Hepatic stellate cell (primary cell): Measurements from ENCODE around the gene KANSL1.
A peak's percentile ranks its signal among the peaks of the same experiment; 100 is the strongest.
"Not testable (repeated sequence)": the region's sequence is repeated elsewhere in the genome, so short reads cannot be mapped to it uniquely, and the experiment has no call there.

Source experiments
- DNase-seq: peaks from one replicate; pipeline ENCODE4 v3.0.0; 2011; ENCODE audit warnings: low spot score

The KANSL1 gene, protein sequence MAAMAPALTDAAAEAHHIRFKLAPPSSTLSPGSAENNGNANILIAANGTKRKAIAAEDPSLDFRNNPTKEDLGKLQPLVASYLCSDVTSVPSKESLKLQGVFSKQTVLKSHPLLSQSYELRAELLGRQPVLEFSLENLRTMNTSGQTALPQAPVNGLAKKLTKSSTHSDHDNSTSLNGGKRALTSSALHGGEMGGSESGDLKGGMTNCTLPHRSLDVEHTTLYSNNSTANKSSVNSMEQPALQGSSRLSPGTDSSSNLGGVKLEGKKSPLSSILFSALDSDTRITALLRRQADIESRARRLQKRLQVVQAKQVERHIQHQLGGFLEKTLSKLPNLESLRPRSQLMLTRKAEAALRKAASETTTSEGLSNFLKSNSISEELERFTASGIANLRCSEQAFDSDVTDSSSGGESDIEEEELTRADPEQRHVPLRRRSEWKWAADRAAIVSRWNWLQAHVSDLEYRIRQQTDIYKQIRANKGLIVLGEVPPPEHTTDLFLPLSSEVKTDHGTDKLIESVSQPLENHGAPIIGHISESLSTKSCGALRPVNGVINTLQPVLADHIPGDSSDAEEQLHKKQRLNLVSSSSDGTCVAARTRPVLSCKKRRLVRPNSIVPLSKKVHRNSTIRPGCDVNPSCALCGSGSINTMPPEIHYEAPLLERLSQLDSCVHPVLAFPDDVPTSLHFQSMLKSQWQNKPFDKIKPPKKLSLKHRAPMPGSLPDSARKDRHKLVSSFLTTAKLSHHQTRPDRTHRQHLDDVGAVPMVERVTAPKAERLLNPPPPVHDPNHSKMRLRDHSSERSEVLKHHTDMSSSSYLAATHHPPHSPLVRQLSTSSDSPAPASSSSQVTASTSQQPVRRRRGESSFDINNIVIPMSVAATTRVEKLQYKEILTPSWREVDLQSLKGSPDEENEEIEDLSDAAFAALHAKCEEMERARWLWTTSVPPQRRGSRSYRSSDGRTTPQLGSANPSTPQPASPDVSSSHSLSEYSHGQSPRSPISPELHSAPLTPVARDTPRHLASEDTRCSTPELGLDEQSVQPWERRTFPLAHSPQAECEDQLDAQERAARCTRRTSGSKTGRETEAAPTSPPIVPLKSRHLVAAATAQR (N-terminal part only)

DNA sequence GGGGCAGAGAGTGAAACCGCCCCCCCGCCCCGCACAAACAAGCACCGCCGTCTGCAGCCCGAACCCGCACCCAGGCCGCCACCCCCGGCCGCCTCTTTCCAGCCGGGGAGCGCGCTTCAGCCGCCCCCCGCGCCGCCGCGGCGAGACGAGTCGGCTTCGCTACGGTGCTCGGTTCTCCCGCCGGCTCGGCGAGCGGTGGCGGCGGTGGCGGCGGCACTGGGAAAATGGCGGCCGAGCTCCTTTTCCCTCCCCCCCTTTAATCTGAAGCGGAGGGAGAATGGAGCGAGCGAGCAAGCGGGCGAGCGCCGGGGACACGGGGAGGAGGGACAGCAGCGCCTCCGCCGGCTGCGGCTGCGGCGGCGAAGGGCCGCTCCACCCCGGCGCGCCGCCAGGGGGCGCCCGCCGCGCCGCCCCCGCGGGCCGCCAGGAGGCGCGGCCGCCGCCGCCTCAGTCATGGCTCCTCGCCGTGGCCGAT, at the start of gene KANSL1:
TSS of gene KANSL1 (minus strand) at position 279 of the 475 bp plus-strand sequence. CDS start 21,286 bp downstream, outside the sequence.
- DNase-seq: peak; percentile 95

DNA sequence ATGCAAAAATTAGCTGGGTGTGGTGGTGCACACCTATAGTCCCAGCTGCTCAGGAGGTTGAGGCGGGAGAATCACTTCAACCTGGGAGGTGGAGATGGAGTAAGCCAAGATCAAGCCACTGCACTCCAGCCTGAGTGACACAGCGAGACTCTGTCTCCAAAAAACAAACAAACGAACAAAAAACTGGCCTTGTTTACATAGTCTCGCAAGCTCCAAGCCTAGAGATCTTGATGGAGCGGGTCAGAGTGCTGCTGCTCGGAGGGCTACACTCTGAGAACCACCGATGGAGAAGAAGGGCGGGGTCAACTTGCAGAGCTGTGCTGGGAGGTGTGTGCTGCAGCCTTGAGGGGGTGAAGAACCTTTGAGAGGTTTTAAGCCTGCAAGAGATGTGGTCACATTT, 38.1 kb upstream of the KANSL1 start:
- DNase-seq: not testable (repeated sequence)

DNA sequence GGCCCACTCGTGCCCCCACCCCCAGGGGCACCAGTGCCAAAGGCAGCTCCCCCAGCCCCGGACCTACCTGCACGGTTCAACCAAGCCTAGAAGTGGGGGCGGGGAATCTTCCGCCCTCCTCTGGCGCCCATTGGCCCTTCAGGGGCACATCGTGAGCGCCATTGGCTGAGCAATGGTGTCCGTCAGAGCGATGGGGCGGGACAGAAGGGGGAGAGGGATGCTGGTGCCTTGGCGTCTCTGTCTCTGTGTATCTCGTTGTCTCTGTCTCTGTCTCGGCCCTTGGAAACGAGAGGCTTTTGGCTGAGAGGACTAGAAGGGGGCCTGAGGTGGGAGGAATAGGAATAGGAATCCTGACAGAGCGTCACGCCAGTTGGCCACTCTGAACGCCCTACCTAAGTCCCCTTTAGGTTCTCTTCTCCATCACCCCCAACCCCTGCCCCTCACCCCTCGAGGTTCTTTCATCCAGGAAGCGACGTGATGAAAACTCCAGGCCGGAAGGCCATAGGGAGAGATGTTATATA, 32.1 kb upstream of the KANSL1 start:
- DNase-seq: peak; percentile 98

DNA sequence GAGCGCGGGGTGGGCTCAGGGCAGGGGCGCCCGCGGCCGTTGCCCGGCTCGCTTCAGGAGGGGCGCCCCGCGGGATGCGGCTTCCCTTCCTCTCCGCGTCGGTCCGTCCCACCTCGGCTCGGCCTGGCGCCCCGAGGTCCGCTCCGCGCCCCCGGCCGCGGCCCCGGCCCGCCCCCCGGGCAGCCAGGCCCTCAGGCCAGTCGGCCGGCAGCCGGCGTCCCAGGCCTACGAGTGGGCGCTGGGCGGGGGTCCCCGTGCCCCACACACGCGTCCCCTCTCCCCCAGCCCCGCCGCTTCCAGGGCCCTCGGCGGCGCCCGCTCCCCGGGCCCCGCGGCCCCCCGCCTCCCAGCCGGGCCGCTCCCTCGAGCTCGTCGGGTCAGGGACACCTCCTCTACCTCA, 31.6 kb upstream of the KANSL1 start:
- DNase-seq: not testable (repeated sequence)

DNA sequence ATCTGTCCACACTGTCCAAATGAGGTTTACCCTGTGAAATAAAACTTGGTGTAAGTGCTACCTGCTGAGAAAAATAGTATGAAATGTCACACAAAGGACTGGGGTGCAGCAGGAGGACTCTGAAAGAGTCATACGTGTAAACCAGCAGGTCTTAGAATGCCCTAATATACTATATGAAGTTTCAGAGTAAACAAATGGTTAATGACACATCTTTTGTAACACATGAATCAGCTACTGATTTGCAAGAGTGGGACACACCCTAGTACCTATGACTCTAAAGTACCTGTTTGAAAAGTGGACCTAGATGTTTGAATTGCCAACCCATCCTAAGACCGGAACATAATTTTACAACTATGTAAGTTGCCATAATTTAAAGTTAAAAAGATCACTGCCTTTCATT, 29.8 kb upstream of the KANSL1 start:
- DNase-seq: not testable (repeated sequence)

DNA sequence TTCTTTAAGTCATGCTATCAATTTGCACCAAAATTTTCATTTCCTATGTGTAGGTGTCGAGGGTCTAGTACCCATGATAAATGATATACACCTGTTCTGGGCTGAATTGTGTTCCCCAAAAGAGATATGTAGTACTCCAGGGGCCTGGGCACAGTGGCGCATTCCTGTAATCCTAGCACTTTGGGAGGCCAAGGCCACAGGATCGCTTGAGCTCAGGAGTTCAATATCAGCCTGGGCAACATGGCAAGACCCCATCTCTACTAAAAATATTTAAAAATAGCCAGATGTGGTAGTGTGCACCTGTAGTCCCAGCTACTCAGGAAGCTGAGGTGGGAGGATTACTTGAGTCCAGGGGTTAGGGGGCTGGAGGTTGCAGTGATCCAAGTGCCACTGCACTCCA, 23.5 kb upstream of the KANSL1 start:
- no peak for DNase-seq

DNA sequence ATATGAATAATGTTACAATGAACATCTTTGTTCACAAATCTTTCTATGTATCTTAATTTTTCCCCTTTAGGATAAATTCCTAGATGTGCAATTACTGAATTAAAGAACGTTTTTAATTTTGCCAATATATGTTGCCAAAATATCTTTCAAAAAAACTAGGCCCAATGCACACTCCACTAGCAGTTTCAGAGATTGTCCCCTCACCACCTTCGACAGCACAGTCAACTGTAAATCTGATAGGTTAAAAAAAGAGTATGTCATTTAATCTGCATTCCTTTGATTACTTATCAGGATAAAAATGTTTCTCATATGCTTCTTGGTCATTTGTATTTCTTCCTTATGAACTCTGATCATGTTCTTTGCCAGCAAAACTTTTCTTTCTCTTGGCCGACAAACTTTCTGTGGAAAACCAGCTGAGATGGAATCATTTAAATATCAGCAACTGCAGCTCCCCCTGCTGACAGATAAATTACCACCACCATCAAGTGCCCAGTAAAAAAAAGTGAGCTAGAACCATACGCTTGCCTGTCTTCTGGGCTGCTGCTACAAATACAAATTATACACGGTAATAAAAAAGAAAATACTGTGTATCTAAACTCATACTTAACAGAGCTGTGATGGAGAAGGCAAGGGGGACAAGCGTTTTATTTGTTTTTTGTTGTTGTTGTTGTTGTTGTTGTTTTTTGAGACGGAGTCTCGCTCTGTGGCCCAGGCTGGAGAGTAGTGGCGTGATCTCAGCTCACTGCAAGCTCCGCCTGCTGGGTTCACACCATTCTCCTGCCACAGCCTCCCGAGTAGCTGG, 19.6 kb upstream of the KANSL1 start:
- peak; percentile 83 for DNase-seq

DNA sequence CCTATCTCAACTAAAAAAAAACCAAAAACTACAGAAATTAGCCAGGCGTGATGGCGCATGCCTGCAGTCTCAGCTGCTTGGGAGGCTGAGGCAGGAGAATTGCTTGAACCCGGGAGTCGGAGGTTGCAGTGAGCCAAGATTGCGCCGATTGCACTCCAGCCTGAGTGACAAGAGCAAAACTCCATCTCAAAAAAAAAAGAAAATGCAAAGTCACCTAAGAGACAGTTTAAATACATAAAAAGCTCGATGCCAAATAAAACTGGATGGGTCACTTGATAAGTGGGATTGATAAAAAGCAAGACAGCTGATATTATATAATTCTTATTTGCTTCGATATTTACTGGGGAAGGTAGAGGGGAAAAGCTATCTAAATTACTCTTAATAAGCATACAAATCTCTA, 15.8 kb upstream of the KANSL1 start:
- no peak for DNase-seq

DNA sequence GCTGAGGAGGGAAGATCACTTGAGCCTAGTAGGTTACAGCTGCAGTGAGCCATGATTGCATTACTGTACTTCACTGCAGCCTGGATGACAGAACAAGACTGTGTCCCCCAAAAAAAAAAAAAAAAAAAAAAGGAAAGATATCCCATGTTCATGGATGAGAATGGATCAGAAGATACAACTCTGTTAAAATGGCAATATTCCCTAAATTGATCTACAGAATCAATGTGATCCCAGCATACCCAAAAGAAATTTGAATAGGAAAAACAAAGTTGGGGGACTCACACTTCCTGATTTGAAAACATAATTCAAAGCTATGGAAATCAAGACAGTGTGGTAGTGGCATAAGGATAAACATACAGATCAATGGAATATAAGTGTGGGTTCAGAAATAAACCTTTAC, 12.7 kb upstream of the KANSL1 start:
- no peak for DNase-seq

DNA sequence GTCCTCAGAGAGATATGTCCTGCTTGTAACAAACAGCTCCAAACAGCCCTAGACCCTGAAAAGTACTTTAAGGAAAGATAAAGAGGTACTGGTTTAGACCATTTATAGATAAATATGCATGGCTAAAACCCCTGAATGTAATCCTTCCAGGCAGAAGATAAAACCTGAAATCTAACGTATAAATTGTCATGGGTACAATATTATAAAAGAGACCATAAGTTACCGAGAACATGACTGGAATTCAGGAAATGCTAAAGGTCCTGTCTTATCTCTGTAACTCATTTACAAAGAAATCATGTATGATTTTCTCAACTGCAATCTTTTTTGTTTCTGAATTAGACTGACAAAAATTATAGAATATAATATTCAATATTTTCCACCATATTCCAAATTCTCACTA, 9.2 kb upstream of the KANSL1 start:
- DNase-seq: no peak

DNA sequence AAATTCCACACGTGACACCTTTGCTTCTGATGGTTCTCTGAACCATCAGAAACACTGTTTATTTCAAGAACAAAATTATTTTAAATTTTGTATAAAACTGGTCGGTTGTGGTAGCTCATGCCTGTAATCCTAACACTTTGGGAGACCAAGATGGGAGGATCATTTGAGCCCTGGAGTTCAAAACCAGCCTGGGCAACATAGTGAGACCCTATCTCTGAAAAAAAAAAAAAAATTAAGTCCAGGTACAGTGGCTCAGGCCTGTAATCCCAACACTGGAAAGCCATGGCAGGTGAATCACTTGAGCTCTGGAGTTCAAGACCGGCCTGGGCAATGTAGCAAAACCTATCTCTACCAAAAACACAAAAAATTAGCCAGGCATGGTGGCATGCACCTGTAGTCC, 8.3 kb upstream of the KANSL1 start:
- no peak for DNase-seq

DNA sequence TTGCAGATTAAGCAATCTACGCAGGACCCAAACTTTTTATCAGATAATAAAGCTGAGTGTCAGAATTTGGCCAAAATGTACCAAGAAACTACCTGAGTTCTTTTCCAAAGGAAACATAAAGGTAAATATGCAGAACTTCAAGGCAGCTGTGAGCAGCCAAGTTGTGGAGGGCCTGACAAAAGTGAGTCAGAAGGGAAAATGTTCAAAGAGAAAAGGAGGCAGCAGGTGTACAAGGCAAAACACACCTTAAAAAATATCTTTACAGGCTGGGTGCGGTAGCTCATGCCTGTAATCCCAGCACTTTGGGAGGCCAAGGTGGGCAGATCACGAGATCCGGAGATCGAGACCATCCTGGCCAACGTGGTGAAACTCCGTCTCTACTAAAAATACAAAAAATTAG, 7.0 kb upstream of the KANSL1 start:
- DNase-seq: no peak

DNA sequence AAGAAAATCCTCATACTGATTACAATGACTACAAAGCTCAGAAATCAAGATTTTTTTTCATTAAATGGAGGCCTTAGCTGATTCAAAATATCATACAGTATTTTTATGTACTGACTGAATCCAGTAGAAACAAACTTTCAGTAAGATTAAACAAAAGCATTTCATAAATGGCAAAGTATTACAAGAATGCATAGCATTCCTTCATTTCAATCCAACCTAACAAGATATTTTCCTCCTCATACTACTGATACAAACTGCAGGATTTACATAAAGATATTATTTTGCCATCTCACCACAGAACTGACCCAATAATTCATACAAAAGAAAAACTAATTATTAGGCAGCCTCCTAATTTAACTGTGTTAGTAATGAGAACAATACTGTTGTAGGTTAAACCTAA, 6.2 kb upstream of the KANSL1 start:
- peak; percentile 38 for DNase-seq

DNA sequence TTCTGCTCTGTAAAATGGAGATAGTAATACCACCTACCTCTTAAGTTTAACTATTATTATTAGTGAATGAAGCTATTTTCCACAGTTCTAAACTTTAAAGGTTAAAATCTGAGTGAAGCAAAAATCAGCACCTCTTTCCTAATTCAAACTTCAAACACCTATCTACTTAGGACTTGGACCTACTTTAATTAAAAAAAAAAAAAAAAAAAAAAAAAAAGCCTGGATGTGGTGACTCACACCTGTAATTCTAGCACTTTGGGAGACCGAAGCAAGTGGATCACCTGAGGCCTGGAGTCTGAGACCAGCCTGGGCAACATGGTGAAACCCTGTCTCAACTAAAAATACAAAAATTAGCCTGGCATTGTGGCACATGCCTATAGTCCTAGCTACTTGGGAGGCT, 5.0 kb upstream of the KANSL1 start:
- DNase-seq: no peak

DNA sequence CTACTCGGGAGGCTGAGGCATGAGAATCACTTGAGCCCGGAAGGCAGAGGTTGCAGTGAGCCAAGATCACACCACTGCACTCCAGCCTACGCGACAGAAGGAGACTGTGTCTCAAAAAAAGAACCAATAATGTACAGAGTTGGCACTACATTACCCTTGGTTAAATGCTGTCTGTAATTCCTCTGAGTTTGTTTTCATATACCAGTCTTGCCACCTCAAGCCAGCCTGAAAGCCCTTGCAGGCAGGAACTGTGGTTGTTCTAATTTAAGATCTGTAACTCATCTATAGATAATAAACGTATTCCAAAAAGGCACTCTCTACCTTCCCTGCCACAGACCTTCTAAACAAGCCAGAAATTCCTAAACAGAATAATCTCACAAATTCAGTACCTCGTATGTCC, 4.3 kb upstream of the KANSL1 start:
- DNase-seq: no peak

DNA sequence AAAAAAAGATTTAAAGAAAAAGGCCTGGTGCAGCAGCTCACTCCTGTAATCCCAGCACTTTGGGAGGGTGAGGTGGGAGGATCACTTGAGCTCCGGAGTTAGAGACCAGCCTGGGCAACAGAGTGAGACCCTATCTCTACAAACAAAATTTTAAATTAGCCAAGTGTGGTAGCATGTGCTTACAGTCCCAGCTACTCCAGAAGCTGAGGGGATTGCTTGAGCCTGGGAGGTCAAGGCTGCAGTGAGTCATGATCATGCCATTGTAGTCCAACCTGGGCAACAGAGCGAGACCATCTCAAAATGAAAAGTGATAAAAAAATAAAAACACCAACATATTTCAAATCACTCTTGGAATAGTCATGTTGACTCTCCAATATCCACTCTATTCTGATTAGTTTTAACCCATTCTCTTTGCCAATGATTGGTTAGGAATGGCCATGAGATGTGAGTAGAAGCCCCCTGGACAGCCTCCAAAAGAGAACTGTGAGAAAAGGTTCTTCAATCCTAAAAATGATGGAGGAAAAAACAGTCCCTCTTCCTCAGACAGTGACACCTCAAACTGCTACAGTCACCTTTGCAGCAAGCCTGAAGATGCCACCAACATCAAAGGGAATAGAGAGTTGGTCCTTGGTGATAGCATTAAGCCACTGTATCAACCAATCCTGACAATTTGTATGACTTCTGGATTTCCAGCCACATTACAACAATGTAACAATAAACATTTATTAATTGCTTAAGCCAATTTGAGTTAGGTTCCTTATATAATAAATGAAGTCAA, 2.9 kb upstream of the KANSL1 start:
- no peak for DNase-seq

DNA sequence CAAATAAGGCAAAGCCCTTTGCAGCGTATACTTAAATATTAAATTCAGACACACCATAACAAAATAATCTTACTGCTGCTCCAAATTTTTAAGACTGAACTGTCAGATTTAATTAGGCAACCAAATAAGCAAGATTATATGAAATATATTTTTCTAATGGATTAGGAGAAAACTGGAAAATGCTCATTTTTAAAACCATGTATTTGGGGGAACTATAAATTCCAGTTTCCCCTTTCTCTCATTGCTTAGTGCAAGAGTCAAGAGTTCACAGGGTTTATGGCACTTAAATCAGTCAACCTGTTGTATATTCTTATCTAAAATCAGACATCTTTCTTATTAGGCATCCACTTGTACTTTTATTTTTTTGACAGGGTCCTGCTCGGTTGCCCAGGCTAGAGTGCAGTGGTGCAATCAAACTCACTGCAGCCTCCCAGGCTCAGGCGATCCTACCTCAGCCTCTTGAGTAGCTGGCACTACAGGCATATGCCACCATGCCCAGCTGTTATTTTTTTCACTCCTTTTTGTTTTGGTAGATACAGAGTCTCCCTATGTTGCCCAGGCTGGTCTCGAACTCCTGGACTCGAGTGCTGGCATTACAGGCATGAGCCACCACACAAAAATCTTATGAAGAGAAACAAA, 2.1 kb upstream of the KANSL1 start:
- DNase-seq: no peak

DNA sequence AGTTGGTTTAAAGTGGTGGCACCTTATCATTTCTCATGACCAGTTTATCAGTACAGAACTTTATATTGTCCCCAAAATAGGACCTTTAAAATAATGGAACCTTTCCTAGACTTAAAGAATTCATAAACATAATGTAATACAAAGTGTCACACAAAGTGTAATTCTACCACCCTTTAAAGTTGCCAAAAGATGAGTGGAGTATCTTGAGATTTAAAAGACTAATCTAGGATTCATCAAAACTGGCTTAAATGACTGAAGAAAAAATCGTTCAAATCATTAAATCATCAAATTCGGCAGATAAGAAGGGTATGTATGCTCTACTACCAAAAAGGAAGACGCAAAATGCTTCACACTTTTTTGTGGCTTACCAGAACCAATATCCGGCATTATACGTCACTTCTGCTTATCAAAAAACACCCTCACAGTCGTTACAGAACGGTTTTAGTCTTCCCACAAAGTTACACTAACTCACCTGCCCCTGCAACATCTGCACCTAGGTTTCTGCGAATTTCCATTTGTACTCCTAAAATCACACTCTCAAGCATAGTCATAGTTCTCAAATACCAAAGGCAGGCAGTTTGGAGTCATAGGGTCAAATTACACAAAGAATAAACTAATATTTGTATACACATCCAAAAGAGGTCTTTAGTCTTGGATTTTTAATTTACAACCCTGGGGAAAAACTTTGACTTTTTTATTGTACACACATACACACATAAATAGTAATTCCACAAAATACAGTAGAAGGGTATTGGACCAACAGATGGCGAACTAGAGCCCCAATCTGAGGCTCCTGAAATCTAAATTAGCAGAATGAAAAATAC, 1.4 kb upstream of the KANSL1 start:
- peak; percentile 54 for DNase-seq
